VCaP (cell line): Measurements from ENCODE around the gene NAALADL2.

ENCODE experiments used
- H3K27ac ChIP-seq: fragments of 450-650 bp; 2 replicates; pipeline ENCODE4 v1.5.1; 2017
- CTCF ChIP-seq: fragments of 450-650 bp; conservative IDR thresholded peaks from 2 replicates; pipeline ENCODE4 v1.5.1; 2017; ENCODE audit warnings: mild to moderate bottlenecking, moderate library complexity

NAALADL2 gene

GRCh38 chr3:175105066-175105465 is 245.9 kb downstream of the NAALADL2 start:
- TF ChIP-seq CTCF, result no peak
- no peak overlapping the region for H3K27ac ChIP-seq

GRCh38 chr3:175107231-175107630 is 248.1 kb downstream of the NAALADL2 start:
- H3K27ac ChIP-seq, result peak overlapping the region; percentile 27; the same call in 1 of the 2 replicates
- no peak for TF ChIP-seq CTCF

- no peak for TF ChIP-seq CTCF
- H3K27ac ChIP-seq, result peak overlapping the region; percentile 27; the same call in 1 of the 2 replicates
These were observed 248.9 kb downstream of the NAALADL2 start for GRCh38 chr3:175107995-175108394.

- peak overlapping the region; percentile 27; the same call in 1 of the 2 replicates for H3K27ac ChIP-seq
- no peak for TF ChIP-seq CTCF
These were observed 249.5 kb downstream of the NAALADL2 start for GRCh38 chr3:175108613-175109151.

GRCh38 chr3:175111036-175111435 is 251.9 kb downstream of the NAALADL2 start:
- TF ChIP-seq CTCF, result no peak
- H3K27ac ChIP-seq, result no peak overlapping the region

- H3K27ac ChIP-seq, result peak overlapping the region; percentile 26; the same call in 1 of the 2 replicates
- no peak; the same call in 1 of the 2 replicates for TF ChIP-seq CTCF
These were observed 259.3 kb downstream of the NAALADL2 start for GRCh38 chr3:175118382-175118941.

- peak; percentile 33; the same call in 1 of the 2 replicates for TF ChIP-seq CTCF
- peak overlapping the region; percentile 20; the same call in 1 of the 2 replicates for H3K27ac ChIP-seq
These were observed 262.1 kb downstream of the NAALADL2 start for GRCh38 chr3:175121225-175121624.
